SK-N-SH treated with all-trans-retinoic acid at 6 μM for 48 hours (cell line): ENCODE data around the gene KCNH1.

ENCODE experiments used
- ATAC-seq: fragments of 200-7000 bp; cut with Tn5 transposase; 3 replicates; pipeline ENCODE4 v1.9.1; 2020; ENCODE audit warnings: mild to moderate bottlenecking, moderate library complexity
- ARNTL ChIP-seq: fragments of 450-650 bp; formaldehyde crosslinking; IDR thresholded peaks from 2 replicates; pipeline ENCODE4 v1.5.0; 2020; ENCODE audit warnings: low read depth, mild to moderate bottlenecking, moderate library complexity, borderline replicate concordance
- BACH2 ChIP-seq: fragments of 250-450 bp; sonication (Bioruptor Pico); IDR thresholded peaks from 2 replicates; pipeline ENCODE4 v1.9.0; 2021; ENCODE audit warnings: mild to moderate bottlenecking, borderline replicate concordance
- ESRRG ChIP-seq: fragments of 250-450 bp; sonication (Bioruptor Pico); IDR thresholded peaks from 2 replicates; pipeline ENCODE4 v1.6.1; 2021; ENCODE audit warnings: mild to moderate bottlenecking
- ISL1 ChIP-seq: fragments of 250-450 bp; sonication (Bioruptor Pico); IDR thresholded peaks from 2 replicates; pipeline ENCODE4 v2.1.2; 2022; ENCODE audit warnings: mild to moderate bottlenecking, moderate library complexity
- PPARA ChIP-seq: fragments of 250-450 bp; sonication (Bioruptor Pico); IDR thresholded peaks from 2 replicates; pipeline ENCODE4 v1.5.0; 2020; ENCODE audit warnings: mild to moderate bottlenecking, borderline replicate concordance
- SNAI2 ChIP-seq: fragments of 250-450 bp; sonication (Bioruptor Pico); IDR thresholded peaks from 2 replicates; pipeline ENCODE4 v1.5.0; 2020; ENCODE audit warnings: mild to moderate bottlenecking, moderate library complexity
- TOX ChIP-seq: fragments of 250-450 bp; sonication (Bioruptor Pico); IDR thresholded peaks from 2 replicates; pipeline ENCODE4 v1.8.0; 2021; ENCODE audit warnings: mild to moderate bottlenecking, moderate library complexity, borderline replicate concordance
- ZC3H10 ChIP-seq: fragments of 250-450 bp; sonication (Bioruptor Pico); IDR thresholded peaks from 2 replicates; pipeline ENCODE4 v1.5.1; 2021; ENCODE audit warnings: mild to moderate bottlenecking, moderate library complexity
- ZFP3 ChIP-seq: fragments of 250-450 bp; sonication (Bioruptor Pico); IDR thresholded peaks from 2 replicates; pipeline ENCODE4 v1.5.0; 2020; ENCODE audit warnings: mild to moderate bottlenecking, moderate library complexity
- ZFP30 ChIP-seq: fragments of 450-650 bp; formaldehyde crosslinking; IDR thresholded peaks from 2 replicates; pipeline ENCODE4 v1.5.0; 2022; ENCODE audit warnings: mild to moderate bottlenecking, moderate library complexity
- ZNF565 ChIP-seq: fragments of 450-650 bp; formaldehyde crosslinking; conservative IDR thresholded peaks from 2 replicates; pipeline ENCODE4 v1.5.0; 2020; ENCODE audit warnings: low read depth, mild to moderate bottlenecking, moderate library complexity
- ZNF70 ChIP-seq: fragments of 450-650 bp; formaldehyde crosslinking; IDR thresholded peaks from 2 replicates; pipeline ENCODE4 v1.5.0; 2020; ENCODE audit warnings: mild to moderate bottlenecking, moderate library complexity
- TF ChIP-seq, protein P1 (sequence below): fragments of 250-450 bp; sonication (Bioruptor Pico); IDR thresholded peaks from 2 replicates; pipeline ENCODE4 v1.5.0; 2020; ENCODE audit warnings: mild to moderate bottlenecking, moderate library complexity
- TF ChIP-seq, protein P2 (sequence below): fragments of 250-450 bp; sonication (Bioruptor Pico); IDR thresholded peaks from 2 replicates; pipeline ENCODE4 v1.5.1; 2020; ENCODE audit warnings: low read depth, mild to moderate bottlenecking, moderate library complexity
- TF ChIP-seq, protein P3 (sequence below): fragments of 250-450 bp; sonication (Bioruptor Pico); IDR thresholded peaks from 2 replicates; pipeline ENCODE4 v1.5.1; 2021; ENCODE audit warnings: mild to moderate bottlenecking, moderate library complexity
- TF ChIP-seq, protein P4 (sequence below): fragments of 250-450 bp; sonication (Bioruptor Pico); IDR thresholded peaks from 2 replicates; pipeline ENCODE4 v1.8.0; 2020; ENCODE audit warnings: mild to moderate bottlenecking, moderate library complexity, borderline replicate concordance
- TF ChIP-seq, protein P5 (sequence below): fragments of 250-450 bp; sonication (Bioruptor Pico); IDR thresholded peaks from 2 replicates; pipeline ENCODE4 v1.8.0; 2021; ENCODE audit warnings: low read depth, mild to moderate bottlenecking, moderate library complexity, borderline replicate concordance

Gene KCNH1

DNA sequence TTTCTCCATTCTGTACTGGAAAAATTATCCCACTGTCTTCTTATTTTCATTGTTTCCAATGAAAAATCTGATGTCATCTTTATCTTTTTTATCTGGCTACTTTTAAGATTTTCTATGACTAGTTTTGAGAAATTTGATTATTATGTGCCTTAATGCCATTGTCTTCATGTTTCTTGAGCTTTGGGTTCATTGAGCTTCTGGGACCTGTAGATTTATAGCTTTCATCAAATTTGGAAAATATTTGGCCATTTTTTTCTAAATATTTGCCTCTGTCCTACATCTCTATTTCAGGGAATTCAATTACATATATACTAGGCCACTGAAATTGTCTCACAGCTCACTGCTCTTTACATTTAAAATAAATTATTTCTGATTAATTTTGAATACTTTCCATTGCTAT is 38.7 kb upstream of the KCNH1 start:
- ATAC-seq: no peak
- TF ChIP-seq SNAI2 (CRISPR knock-in tag) (no peak), ZFP3 (CRISPR knock-in tag) (no peak), ZFP30 (CRISPR knock-in tag) (no peak), ESRRG (no peak), ZC3H10 (CRISPR knock-in tag) (no peak), ZNF70 (CRISPR knock-in tag) (no peak), ZNF565 (CRISPR knock-in tag) (no peak), PPARA (CRISPR knock-in tag) (no peak)
- TF ChIP-seq, protein P1, sequence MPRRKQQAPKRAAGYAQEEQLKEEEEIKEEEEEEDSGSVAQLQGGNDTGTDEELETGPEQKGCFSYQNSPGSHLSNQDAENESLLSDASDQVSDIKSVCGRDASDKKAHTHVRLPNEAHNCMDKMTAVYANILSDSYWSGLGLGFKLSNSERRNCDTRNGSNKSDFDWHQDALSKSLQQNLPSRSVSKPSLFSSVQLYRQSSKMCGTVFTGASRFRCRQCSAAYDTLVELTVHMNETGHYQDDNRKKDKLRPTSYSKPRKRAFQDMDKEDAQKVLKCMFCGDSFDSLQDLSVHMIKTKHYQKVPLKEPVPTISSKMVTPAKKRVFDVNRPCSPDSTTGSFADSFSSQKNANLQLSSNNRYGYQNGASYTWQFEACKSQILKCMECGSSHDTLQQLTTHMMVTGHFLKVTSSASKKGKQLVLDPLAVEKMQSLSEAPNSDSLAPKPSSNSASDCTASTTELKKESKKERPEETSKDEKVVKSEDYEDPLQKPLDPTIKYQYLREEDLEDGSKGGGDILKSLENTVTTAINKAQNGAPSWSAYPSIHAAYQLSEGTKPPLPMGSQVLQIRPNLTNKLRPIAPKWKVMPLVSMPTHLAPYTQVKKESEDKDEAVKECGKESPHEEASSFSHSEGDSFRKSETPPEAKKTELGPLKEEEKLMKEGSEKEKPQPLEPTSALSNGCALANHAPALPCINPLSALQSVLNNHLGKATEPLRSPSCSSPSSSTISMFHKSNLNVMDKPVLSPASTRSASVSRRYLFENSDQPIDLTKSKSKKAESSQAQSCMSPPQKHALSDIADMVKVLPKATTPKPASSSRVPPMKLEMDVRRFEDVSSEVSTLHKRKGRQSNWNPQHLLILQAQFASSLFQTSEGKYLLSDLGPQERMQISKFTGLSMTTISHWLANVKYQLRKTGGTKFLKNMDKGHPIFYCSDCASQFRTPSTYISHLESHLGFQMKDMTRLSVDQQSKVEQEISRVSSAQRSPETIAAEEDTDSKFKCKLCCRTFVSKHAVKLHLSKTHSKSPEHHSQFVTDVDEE (CRISPR knock-in tag): no peak
- TF ChIP-seq, protein P2, sequence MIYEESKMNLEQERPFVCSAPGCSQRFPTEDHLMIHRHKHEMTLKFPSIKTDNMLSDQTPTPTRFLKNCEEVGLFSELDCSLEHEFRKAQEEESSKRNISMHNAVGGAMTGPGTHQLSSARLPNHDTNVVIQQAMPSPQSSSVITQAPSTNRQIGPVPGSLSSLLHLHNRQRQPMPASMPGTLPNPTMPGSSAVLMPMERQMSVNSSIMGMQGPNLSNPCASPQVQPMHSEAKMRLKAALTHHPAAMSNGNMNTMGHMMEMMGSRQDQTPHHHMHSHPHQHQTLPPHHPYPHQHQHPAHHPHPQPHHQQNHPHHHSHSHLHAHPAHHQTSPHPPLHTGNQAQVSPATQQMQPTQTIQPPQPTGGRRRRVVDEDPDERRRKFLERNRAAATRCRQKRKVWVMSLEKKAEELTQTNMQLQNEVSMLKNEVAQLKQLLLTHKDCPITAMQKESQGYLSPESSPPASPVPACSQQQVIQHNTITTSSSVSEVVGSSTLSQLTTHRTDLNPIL (CRISPR knock-in tag): no peak
- TF ChIP-seq, protein P3, sequence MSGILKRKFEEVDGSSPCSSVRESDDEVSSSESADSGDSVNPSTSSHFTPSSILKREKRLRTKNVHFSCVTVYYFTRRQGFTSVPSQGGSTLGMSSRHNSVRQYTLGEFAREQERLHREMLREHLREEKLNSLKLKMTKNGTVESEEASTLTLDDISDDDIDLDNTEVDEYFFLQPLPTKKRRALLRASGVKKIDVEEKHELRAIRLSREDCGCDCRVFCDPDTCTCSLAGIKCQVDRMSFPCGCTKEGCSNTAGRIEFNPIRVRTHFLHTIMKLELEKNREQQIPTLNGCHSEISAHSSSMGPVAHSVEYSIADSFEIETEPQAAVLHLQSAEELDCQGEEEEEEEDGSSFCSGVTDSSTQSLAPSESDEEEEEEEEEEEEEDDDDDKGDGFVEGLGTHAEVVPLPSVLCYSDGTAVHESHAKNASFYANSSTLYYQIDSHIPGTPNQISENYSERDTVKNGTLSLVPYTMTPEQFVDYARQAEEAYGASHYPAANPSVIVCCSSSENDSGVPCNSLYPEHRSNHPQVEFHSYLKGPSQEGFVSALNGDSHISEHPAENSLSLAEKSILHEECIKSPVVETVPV (CRISPR knock-in tag): no peak
- TF ChIP-seq, protein P4, sequence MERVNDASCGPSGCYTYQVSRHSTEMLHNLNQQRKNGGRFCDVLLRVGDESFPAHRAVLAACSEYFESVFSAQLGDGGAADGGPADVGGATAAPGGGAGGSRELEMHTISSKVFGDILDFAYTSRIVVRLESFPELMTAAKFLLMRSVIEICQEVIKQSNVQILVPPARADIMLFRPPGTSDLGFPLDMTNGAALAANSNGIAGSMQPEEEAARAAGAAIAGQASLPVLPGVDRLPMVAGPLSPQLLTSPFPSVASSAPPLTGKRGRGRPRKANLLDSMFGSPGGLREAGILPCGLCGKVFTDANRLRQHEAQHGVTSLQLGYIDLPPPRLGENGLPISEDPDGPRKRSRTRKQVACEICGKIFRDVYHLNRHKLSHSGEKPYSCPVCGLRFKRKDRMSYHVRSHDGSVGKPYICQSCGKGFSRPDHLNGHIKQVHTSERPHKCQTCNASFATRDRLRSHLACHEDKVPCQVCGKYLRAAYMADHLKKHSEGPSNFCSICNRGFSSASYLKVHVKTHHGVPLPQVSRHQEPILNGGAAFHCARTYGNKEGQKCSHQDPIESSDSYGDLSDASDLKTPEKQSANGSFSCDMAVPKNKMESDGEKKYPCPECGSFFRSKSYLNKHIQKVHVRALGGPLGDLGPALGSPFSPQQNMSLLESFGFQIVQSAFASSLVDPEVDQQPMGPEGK (CRISPR knock-in tag): no peak
- TF ChIP-seq, all 23 proteins: peak for 0

DNA sequence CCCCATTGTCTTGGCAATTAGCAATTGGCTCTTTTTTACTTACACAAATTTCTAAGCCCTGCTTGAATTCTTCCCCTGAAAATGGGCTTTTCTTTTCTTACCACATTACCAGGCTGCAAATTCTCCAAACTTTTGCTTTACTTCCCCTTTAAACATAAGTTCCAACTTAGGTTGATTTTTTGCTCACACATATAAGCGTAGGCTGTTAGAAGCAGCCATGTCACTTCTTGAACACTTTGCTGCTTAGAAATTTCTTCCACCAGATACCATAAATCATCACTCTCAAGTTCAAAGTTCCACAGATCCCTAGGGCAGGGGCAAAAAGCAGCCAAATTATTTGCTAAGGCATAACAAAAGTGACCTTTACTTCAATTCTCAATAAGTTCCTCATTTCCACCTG is 35.4 kb upstream of the KCNH1 start:
- ATAC-seq: no peak
- TF ChIP-seq, protein P3 (CRISPR knock-in tag): no peak
- TF ChIP-seq ARNTL (CRISPR knock-in tag): no peak
- no peak for TF ChIP-seq TOX (CRISPR knock-in tag)
- TF ChIP-seq ZNF70 (CRISPR knock-in tag): no peak
- TF ChIP-seq, protein P2 (CRISPR knock-in tag): no peak
- TF ChIP-seq ESRRG: no peak
- TF ChIP-seq, protein P4 (CRISPR knock-in tag): no peak
- TF ChIP-seq, protein P1 (CRISPR knock-in tag): no peak
- no peak for TF ChIP-seq ZFP30 (CRISPR knock-in tag)
- no peak for TF ChIP-seq ISL1 (CRISPR knock-in tag)
- TF ChIP-seq, protein P5, sequence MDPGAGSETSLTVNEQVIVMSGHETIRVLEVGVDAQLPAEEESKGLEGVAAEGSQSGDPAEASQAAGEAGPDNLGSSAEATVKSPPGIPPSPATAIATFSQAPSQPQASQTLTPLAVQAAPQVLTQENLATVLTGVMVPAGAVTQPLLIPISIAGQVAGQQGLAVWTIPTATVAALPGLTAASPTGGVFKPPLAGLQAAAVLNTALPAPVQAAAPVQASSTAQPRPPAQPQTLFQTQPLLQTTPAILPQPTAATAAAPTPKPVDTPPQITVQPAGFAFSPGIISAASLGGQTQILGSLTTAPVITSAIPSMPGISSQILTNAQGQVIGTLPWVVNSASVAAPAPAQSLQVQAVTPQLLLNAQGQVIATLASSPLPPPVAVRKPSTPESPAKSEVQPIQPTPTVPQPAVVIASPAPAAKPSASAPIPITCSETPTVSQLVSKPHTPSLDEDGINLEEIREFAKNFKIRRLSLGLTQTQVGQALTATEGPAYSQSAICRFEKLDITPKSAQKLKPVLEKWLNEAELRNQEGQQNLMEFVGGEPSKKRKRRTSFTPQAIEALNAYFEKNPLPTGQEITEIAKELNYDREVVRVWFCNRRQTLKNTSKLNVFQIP (CRISPR knock-in tag): no peak
- TF ChIP-seq BACH2: no peak
